HepG2 (cell line): ENCODE data around the gene FLRT3. TPM values are rescaled to one million over a fixed set of nuclear protein-coding genes. Genes with fewer than 3 reads are reported as not detected.

Experiments
- ATAC-seq: fragments of 200-7000 bp; cut with Tn5 transposase; 3 replicates; pipeline ENCODE4 v1.9.1; 2020; ENCODE audit warnings: mild to moderate bottlenecking, moderate library complexity
- BruUV-seq: library from RNA; stranded (reverse); fragments of 400-500 nt; replicated peaks from 2 replicates; lab custom pipeline; 2021; lab: Mats Ljungman, UMichigan
- CTCF ChIA-PET: fragments of 300-600 bp; formaldehyde crosslinking; extraction: SDS; loops from one replicate; lab custom pipeline; 2021; ENCODE audit warnings: low total read pairs, inconsistent platforms, low intra/inter-chr PET ratio; lab: Yijun Ruan, JAX
- POLR2A ChIA-PET: fragments of 350-600 bp; sonication (Branson Sonifier 250); formaldehyde crosslinking; loops from one replicate; lab custom pipeline; 2020; ENCODE audit warnings: antibody characterized with exemption, inconsistent platforms; lab: Yijun Ruan, JAX
- DNase-seq: peaks from one replicate; pipeline ENCODE4 v3.0.0-alpha.2; 2015; ENCODE audit warnings: low spot score
- FAIRE-seq: peaks from 3 replicates; lab custom pipeline; 2011; peaks lifted over from hg19 to GRCh38; lab: Jason Lieb, UNC
- H2AFZ ChIP-seq: one replicate; pipeline ENCODE4 v1.6.1; 2011; ENCODE audit warnings: low read length, inconsistent platforms
- H3K27ac ChIP-seq: fragments of 300-600 bp; 3 replicates; pipeline ENCODE4 v1.8.0; 2011; ENCODE audit warnings: mixed run types, mild to moderate bottlenecking, mixed read lengths, low read length, inconsistent platforms; ENCODE audit not compliant: insufficient read depth; ENCODE audit errors: extremely low read length
- H3K27me3 ChIP-seq, 2 experiments: fragments of 200-600 bp in 1 of 2; 2 replicates in 1 of 2; 3 replicates in 1 of 2; pipeline versions ENCODE4 v1.6.0 to v1.8.0; 2011; ENCODE audit warnings: low read length in 2 of 2, mild to moderate bottlenecking in 2 of 2, moderate library complexity in 2 of 2, inconsistent platforms in 1 of 2; ENCODE audit not compliant: insufficient read depth in 2 of 2, control insufficient read depth in 1 of 2
- H3K36me3 ChIP-seq, 2 experiments: fragments of 200-600 bp in 1 of 2; replicated peaks in 1 of 2; 2 replicates in 1 of 2; 3 replicates in 1 of 2; pipeline versions ENCODE4 v1.5.1 to v1.8.0; 2011; ENCODE audit warnings: low read length in 2 of 2, inconsistent platforms in 1 of 2; ENCODE audit not compliant: insufficient read depth in 2 of 2, control insufficient read depth in 1 of 2
- H3K4me1 ChIP-seq: 2 replicates; pipeline ENCODE4 v1.5.1; 2012; ENCODE audit warnings: low read length, inconsistent platforms; ENCODE audit not compliant: insufficient read depth
- H3K4me2 ChIP-seq: 2 replicates; pipeline ENCODE4 v1.6.0; 2011; ENCODE audit warnings: low read depth, low read length, inconsistent platforms
- H3K4me3 ChIP-seq, 3 experiments: fragments of 200-600 bp in 1 of 3; sonication (generic), shearing (Covaris generic) in 1 of 3; replicated peaks in 1 of 3; 2 replicates each; pipeline ENCODE4 v1.5.1; 2011 to 2016; ENCODE audit warnings: low read length in 3 of 3, inconsistent platforms in 2 of 3, low read depth in 2 of 3, mild to moderate bottlenecking in 2 of 3, control low read depth in 1 of 3, mixed read lengths in 1 of 3; ENCODE audit not compliant: insufficient read depth in 1 of 3
- H3K79me2 ChIP-seq: one replicate; pipeline ENCODE4 v1.6.1; 2011; ENCODE audit warnings: low read length, inconsistent platforms; ENCODE audit not compliant: insufficient read depth
- H3K9ac ChIP-seq: 2 replicates; pipeline ENCODE4 v1.6.0; 2011; ENCODE audit warnings: mild to moderate bottlenecking, low read depth, low read length, inconsistent platforms; ENCODE audit not compliant: insufficient read depth
- H3K9me3 ChIP-seq: 2 replicates; pipeline ENCODE4 v1.5.1; 2012; ENCODE audit warnings: mild to moderate bottlenecking, low read length
- H4K20me1 ChIP-seq: 2 replicates; pipeline ENCODE4 v1.6.0; 2011; ENCODE audit warnings: inconsistent platforms, mild to moderate bottlenecking, low read length, moderate library complexity; ENCODE audit not compliant: insufficient read depth
- DR1 ChIP-seq: sonication (generic); formaldehyde crosslinking; IDR thresholded peaks from 2 replicates; pipeline ENCODE4 v1.8.0; 2021; ENCODE audit warnings: mild to moderate bottlenecking, missing genetic modification reagents, inconsistent platforms
- FIP1L1 ChIP-seq: fragments of 200-400 bp; formaldehyde crosslinking; IDR thresholded peaks from 2 replicates; pipeline ENCODE4 v1.6.1; 2018; ENCODE audit warnings: low read depth, mild to moderate bottlenecking, low read length, moderate library complexity, borderline replicate concordance; ENCODE audit not compliant: insufficient read depth
- FOSL2 ChIP-seq: sonication (generic); formaldehyde crosslinking; IDR thresholded peaks from 2 replicates; pipeline ENCODE4 v1.4.0; 2020; ENCODE audit warnings: missing genetic modification reagents
- GLMP ChIP-seq: sonication (generic); formaldehyde crosslinking; IDR thresholded peaks from 2 replicates; pipeline ENCODE4 v1.9.0; 2021; ENCODE audit warnings: missing genetic modification reagents, mild to moderate bottlenecking, borderline replicate concordance
- HBP1 ChIP-seq: IDR thresholded peaks from 2 replicates; pipeline ENCODE4 v1.6.1; 2016; ENCODE audit warnings: low read depth, control low read depth
- HHEX ChIP-seq: IDR thresholded peaks from 2 replicates; pipeline ENCODE4 v1.6.1; 2016; ENCODE audit warnings: control low read depth
- KLF9 ChIP-seq: IDR thresholded peaks from 2 replicates; pipeline ENCODE4 v1.6.1; 2016; ENCODE audit warnings: low read depth
- SNAPC2 ChIP-seq: sonication (generic); formaldehyde crosslinking; IDR thresholded peaks from 2 replicates; pipeline ENCODE4 v1.8.1; 2022; ENCODE audit warnings: mild to moderate bottlenecking, missing genetic modification reagents
- ZBTB21 ChIP-seq: sonication (generic); formaldehyde crosslinking; IDR thresholded peaks from 2 replicates; pipeline ENCODE4 v1.4.0; 2020; ENCODE audit warnings: missing genetic modification reagents
- ZMYM2 ChIP-seq: sonication (generic); formaldehyde crosslinking; IDR thresholded peaks from 2 replicates; pipeline ENCODE4 v1.8.0; 2022; ENCODE audit warnings: mild to moderate bottlenecking, missing genetic modification reagents
- ZNF30 ChIP-seq: sonication (generic); formaldehyde crosslinking; IDR thresholded peaks from 2 replicates; pipeline ENCODE4 v1.5.0; 2020; ENCODE audit warnings: mild to moderate bottlenecking, missing genetic modification reagents
- ZNF441 ChIP-seq: sonication (generic); formaldehyde crosslinking; IDR thresholded peaks from 2 replicates; pipeline ENCODE4 v1.7.0; 2021; ENCODE audit warnings: missing genetic modification reagents, borderline replicate concordance
- ZNF460 ChIP-seq: sonication (generic); formaldehyde crosslinking; IDR thresholded peaks from 2 replicates; pipeline ENCODE4 v1.5.1; 2020; ENCODE audit warnings: missing genetic modification reagents, mild to moderate bottlenecking, borderline replicate concordance
- ZNF501 ChIP-seq: sonication (generic); formaldehyde crosslinking; IDR thresholded peaks from 2 replicates; pipeline ENCODE4 v1.5.1; 2020; ENCODE audit warnings: mild to moderate bottlenecking, moderate library complexity, missing genetic modification reagents
- in situ Hi-C: cut with HindIII; loops from 2 replicates; pipeline ENCODE4 v1.10.0; 2017; ENCODE audit warnings: low pct_unique_long_range_greater_than_20kb; ENCODE audit not compliant: extremely low pct_ligation_motif_present
- intact Hi-C: fragments of 100-400 bp; cut with micrococcal nuclease; formaldehyde crosslinking; loops from one replicate; pipeline ENCODE4 v1.10.0; 2022; ENCODE audit not compliant: unreplicated experiment
- polyA plus RNA-seq, 8 experiments: library from polyadenylated mRNA; depleted of rRNA in 3 of 8; stranded (reverse) in 7 of 8; unstranded in 1 of 8; fragments of >200 nt; fragmentation: Illumina TruSeq in 4 of 8; extraction: Trizol in 4 of 8; gene quantifications; 2 replicates each; pipeline versions ENCODE4 v1.2.1 to v1.2.3, GENCODE V29; 2011 to 2016; ENCODE audit warnings: low read depth in 4 of 8, missing spikeins in 1 of 8, mixed read lengths in 1 of 8; ENCODE audit not compliant: insufficient read depth in 1 of 8
- total RNA-seq, 5 experiments: library from RNA; depleted of rRNA; stranded (reverse); fragments of >200 nt; fragmentation: Illumina TruSeq; extraction: Trizol; gene quantifications; 2 replicates each; pipeline ENCODE4 v1.2.3, GENCODE V29; 2016; ENCODE audit warnings: low read depth in 1 of 5
- TF ChIP-seq, protein P1 (sequence below): sonication (generic); formaldehyde crosslinking; IDR thresholded peaks from 2 replicates; pipeline ENCODE4 v1.5.1; 2020; ENCODE audit warnings: missing genetic modification reagents, mild to moderate bottlenecking, borderline replicate concordance
- TF ChIP-seq, protein P2 (sequence below): sonication (generic); formaldehyde crosslinking; conservative IDR thresholded peaks from 2 replicates; pipeline ENCODE4 v1.8.1; 2023; ENCODE audit warnings: missing genetic modification reagents
- TF ChIP-seq, protein P3 (sequence below): sonication (generic); formaldehyde crosslinking; IDR thresholded peaks from 2 replicates; pipeline ENCODE4 v1.8.1; 2023; ENCODE audit warnings: mild to moderate bottlenecking, moderate library complexity, missing genetic modification reagents

The FLRT3 gene
- total and polyA plus RNA-seq, 2 of the 13 experiments (the other 11 are each of a cell fraction or from before 2014, with no cell fraction given), result 0.44 to 5.3 TPM

GRCh38 chr20:14361509-14362345 is 24.3 kb upstream of the FLRT3 start (continued):
- no peak for TF ChIP-seq HBP1 (CRISPR knock-in tag)
- no peak for TF ChIP-seq ZNF441 (CRISPR knock-in tag)
- TF ChIP-seq, protein P1, sequence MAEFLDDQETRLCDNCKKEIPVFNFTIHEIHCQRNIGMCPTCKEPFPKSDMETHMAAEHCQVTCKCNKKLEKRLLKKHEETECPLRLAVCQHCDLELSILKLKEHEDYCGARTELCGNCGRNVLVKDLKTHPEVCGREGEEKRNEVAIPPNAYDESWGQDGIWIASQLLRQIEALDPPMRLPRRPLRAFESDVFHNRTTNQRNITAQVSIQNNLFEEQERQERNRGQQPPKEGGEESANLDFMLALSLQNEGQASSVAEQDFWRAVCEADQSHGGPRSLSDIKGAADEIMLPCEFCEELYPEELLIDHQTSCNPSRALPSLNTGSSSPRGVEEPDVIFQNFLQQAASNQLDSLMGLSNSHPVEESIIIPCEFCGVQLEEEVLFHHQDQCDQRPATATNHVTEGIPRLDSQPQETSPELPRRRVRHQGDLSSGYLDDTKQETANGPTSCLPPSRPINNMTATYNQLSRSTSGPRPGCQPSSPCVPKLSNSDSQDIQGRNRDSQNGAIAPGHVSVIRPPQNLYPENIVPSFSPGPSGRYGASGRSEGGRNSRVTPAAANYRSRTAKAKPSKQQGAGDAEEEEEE, result no peak
- no peak for TF ChIP-seq HHEX (CRISPR knock-in tag)
- TF ChIP-seq, all 625 proteins: peak for 0

DNA sequence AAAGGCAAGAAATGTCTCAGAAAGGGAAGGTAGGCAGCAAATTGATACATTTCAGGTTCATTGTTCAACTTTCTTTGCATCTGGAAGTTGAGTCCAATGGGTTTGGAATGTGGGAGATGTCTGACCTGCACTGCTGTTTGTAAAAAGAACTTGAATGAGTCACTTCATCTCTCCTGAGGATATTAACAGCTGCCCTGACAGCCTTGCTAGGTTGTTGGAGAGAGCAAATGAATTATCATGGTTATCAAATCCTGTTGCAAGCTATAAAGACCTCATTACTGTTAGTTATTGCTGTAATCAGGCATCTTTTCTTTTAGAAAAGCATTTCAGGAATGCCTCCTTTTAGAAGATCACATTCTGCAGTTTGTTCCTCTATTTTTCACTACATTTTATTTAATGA is 23.0 kb upstream of the FLRT3 start:
- Histone ChIP-seq H3K4me3 (no peak overlapping the region), H3K9me3 (peaks cover 13% of the 10 kb centered on the region; the same call in 1 of the 2 replicates), H3K27ac (no peak overlapping the region), H3K36me3 (no peaks in the 10 kb centered on the region), H4K20me1 (no peaks in the 10 kb centered on the region), H3K9ac (no peak overlapping the region), H3K4me2 (no peak overlapping the region), H2AFZ (no peak overlapping the region), H3K4me1 (no peaks in the 10 kb centered on the region), H3K79me2 (no peaks in the 10 kb centered on the region), H3K27me3 (no peaks in the 10 kb centered on the region)
- in situ Hi-C loops, result no loop called here
- intact Hi-C loops, result no loop called here
- POLR2A ChIA-PET, result no interaction called here
- FAIRE-seq (no peak), DNase-seq (no peak), ATAC-seq (no peak)
- CTCF ChIA-PET, result no interaction called here
- BruUV-seq, result no TSS peak
- TF ChIP-seq ZNF30 (CRISPR knock-in tag) (no peak), ZBTB21 (CRISPR knock-in tag) (no peak), KLF9 (CRISPR knock-in tag) (no peak), GLMP (CRISPR knock-in tag) (no peak), ZNF501 (CRISPR knock-in tag) (no peak), SNAPC2 (CRISPR knock-in tag) (no peak), DR1 (CRISPR knock-in tag) (no peak), FIP1L1 (no peak), ZMYM2 (CRISPR knock-in tag) (no peak), FOSL2 (no peak), ZNF460 (CRISPR knock-in tag) (no peak)
- TF ChIP-seq, protein P2, sequence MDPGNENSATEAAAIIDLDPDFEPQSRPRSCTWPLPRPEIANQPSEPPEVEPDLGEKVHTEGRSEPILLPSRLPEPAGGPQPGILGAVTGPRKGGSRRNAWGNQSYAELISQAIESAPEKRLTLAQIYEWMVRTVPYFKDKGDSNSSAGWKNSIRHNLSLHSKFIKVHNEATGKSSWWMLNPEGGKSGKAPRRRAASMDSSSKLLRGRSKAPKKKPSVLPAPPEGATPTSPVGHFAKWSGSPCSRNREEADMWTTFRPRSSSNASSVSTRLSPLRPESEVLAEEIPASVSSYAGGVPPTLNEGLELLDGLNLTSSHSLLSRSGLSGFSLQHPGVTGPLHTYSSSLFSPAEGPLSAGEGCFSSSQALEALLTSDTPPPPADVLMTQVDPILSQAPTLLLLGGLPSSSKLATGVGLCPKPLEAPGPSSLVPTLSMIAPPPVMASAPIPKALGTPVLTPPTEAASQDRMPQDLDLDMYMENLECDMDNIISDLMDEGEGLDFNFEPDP (CRISPR knock-in tag), result no peak
- TF ChIP-seq, protein P3, sequence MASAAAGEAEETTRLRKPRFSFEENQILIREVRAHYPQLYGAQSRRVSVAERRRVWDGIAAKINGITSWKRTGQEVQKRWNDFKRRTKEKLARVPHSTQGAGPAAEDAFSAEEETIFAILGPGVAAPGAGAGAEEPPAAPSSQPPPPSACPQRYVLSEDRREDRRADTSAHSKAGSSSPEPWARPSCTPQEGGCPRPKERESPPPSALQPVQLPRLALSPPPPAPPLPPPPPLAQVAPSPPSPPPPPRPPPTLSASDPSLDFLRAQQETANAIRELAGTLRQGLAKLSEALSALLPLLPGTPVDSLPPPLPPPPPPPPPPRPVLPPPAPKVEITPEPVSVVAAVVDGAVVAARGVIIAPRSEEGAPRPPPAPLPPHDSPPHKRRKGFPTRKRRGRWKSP (CRISPR knock-in tag), result no peak
